Adrenal gland (tissue), 12 donors: ENCODE results near the gene BANF2. TPM values are rescaled to one million over a fixed set of nuclear protein-coding genes. Genes with fewer than 3 reads are reported as not detected.

Source experiments
- DNase-seq, 7 donors: peaks; one replicate each; pipeline ENCODE4 v3.0.0-alpha.2; 2019 to 2020
- H3K27ac ChIP-seq, 5 donors: fragments of 200-600 bp; sonication (generic) in 4 of 5; 1 replicate in 3 of 5; 2 replicates in 2 of 5; pipeline versions ENCODE4 v1.5.1 to v1.8.0; 2016 to 2020; ENCODE audit warnings: mild to moderate bottlenecking in 1 of 5
- H3K27me3 ChIP-seq: fragments of 200-600 bp; 2 replicates; pipeline ENCODE4 v1.8.0; 2021
- H3K36me3 ChIP-seq, 2 donors: fragments of 200-600 bp; replicated peaks in 1 of 2; 1 replicate in 1 of 2; 2 replicates in 1 of 2; pipeline versions ENCODE4 v1.5.1 to v1.8.0; 2018 to 2022
- H3K4me1 ChIP-seq, 2 donors: fragments of 200-600 bp; replicated peaks in 1 of 2; 1 replicate in 1 of 2; 2 replicates in 1 of 2; pipeline versions ENCODE4 v1.5.1 to v1.8.0; 2018 to 2021
- H3K4me3 ChIP-seq, 4 donors: fragments of 200-600 bp; sonication (generic) in 3 of 4; one replicate each; pipeline ENCODE4 v1.5.1; 2016 to 2018
- H3K9me3 ChIP-seq, 3 donors: fragments of 200-600 bp; sonication (generic) in 1 of 3; replicated peaks in 1 of 3; 1 replicate in 2 of 3; 2 replicates in 1 of 3; pipeline versions ENCODE4 v1.5.1 to v1.8.0; 2016 to 2021
- CTCF ChIP-seq, 6 experiments: fragments of 450-650 bp in 4 of 6; fragments of 200-600 bp in 2 of 6; sonication (generic) in 1 of 6; IDR thresholded peaks; 1 replicate in 5 of 6; 2 replicates in 1 of 6; pipeline versions ENCODE4 v1.5.1 to v1.8.0; 2016 to 2021; ENCODE audit warnings: antibody characterized with exemption in 6 of 6, mild to moderate bottlenecking in 2 of 6, moderate library complexity in 1 of 6
- POLR2A ChIP-seq, 2 donors: fragments of 450-650 bp; IDR thresholded peaks; one replicate each; pipeline ENCODE4 v1.6.1; 2017; ENCODE audit warnings: antibody characterized with exemption in 2 of 2, mild to moderate bottlenecking in 2 of 2, moderate library complexity in 1 of 2
- whole genome bisulfite sequencing, 4 donors: extraction: QIAGEN DNeasy Blood & Tissue Kit in 2 of 4; methylation state at CpG; one replicate each; pipeline versions ENCODE4 v1.1.5 to v1.1.7; 2013 to 2017; 5-methylcytosine and 5-hydroxymethylcytosine counted together
- intact Hi-C, 2 donors: fragments of 100-400 bp; cut with DNase I; formaldehyde crosslinking; loops; one replicate each; pipeline versions ENCODE4 v1.14.1 to v1.15.0; 2022 to 2023
- polyA plus RNA-seq, 3 donors: library from polyadenylated mRNA; stranded (reverse); fragments of 200-250 nt in 2 of 3; fragments of 350-450 nt in 1 of 3; fragmentation: Illumina TruSeq in 1 of 3; extraction: RNeasy Lipid Tissue Mini Kit (QIAGEN cat#74804) in 1 of 3; gene quantifications; one replicate each; pipeline ENCODE4 v1.2.3, GENCODE V29; 2013 to 2014
- total RNA-seq, 9 donors: library from RNA; depleted of rRNA in 4 of 9; stranded (reverse); fragments of >200 nt in 4 of 9; fragments of 120-200 nt in 1 of 9; fragmentation: NEBNext Ultra II Directional in 1 of 9; extraction: Animal tissue kit (Norgen Biotek cat#: 25700) in 1 of 9; gene quantifications; one replicate each; pipeline versions ENCODE4 v1.1.0 to v1.2.4, GENCODE V29; 2013 to 2023
- donor health status: healthy with polysubstance abuse.
- donor health status: Bipolar disorder and iron deficiency.
- donor health status: DM: yes; HTN: yes; CAD: no.
- donor health status: DM: no; HTN: no; CAD: no.
- donor health status: DM: no; HTN: no; CAD: no.
- donor health status: DM: yes; HTN: yes; CAD: no.

Gene BANF2
- total and polyA plus RNA-seq, 12 donors: not detected

GRCh38 chr20:17687800-17688199 lies 12.0 kb upstream of the BANF2 start:
- H3K27me3 ChIP-seq: no peaks in the 10 kb centered on the region
- DNase-seq: no peak
- peaks cover 0 to under 1% of the 10 kb centered on the region in 2 donors for H3K4me1 ChIP-seq
- no peaks in the 10 kb centered on the region for H3K36me3 ChIP-seq
- WGBS, 4 donors: 82 to 96% (median 83%) methylated on average over 3 of the region's 3 CpGs
- TF ChIP-seq POLR2A (IDR thresholded peaks at IDR 0.05) (no peak), CTCF (IDR thresholded peaks at IDR 0.05) (no peak)
- intact Hi-C loops: no loop called here
- no peaks in the 10 kb centered on the region for H3K9me3 ChIP-seq
- no peak overlapping the region for H3K27ac ChIP-seq
- no peak overlapping the region for H3K4me3 ChIP-seq

GRCh38 chr20:17688965-17689364 lies 10.8 kb upstream of the BANF2 start:
- H3K27ac ChIP-seq: no peak overlapping the region
- TF ChIP-seq POLR2A (IDR thresholded peaks at IDR 0.05) (no peak), CTCF (IDR thresholded peaks at IDR 0.05) (no peak)
- H3K4me3 ChIP-seq: no peak overlapping the region
- WGBS, 4 donors: 28 to 38% (median 31%) methylated on average over 2 of the region's 2 CpGs
- H3K4me1 ChIP-seq: no peaks in the 10 kb centered on the region
- no peak for DNase-seq
- no peaks in the 10 kb centered on the region for H3K36me3 ChIP-seq
- intact Hi-C loops: no loop called here
- H3K9me3 ChIP-seq: no peaks in the 10 kb centered on the region
- H3K27me3 ChIP-seq: no peaks in the 10 kb centered on the region

- TF ChIP-seq POLR2A (IDR thresholded peaks at IDR 0.05) (no peak), CTCF (IDR thresholded peaks at IDR 0.05) (no peak)
- intact Hi-C loops: no loop called here
Observed at GRCh38 chr20:17690144-17690543, 9.6 kb upstream of the BANF2 start.

GRCh38 chr20:17691758-17692157 lies 8.0 kb upstream of the BANF2 start:
- no peaks in the 10 kb centered on the region for H3K4me1 ChIP-seq
- no peak for DNase-seq
- H3K36me3 ChIP-seq: no peaks in the 10 kb centered on the region
- H3K27ac ChIP-seq: no peak overlapping the region
- TF ChIP-seq CTCF (IDR thresholded peaks at IDR 0.05): no peak
- TF ChIP-seq POLR2A (IDR thresholded peaks at IDR 0.05): no peak
- intact Hi-C loops: no loop called here
- WGBS, 4 donors: 61 to 74% (median 70%) methylated on average over 2 of the region's 2 CpGs
- H3K9me3 ChIP-seq: no peaks in the 10 kb centered on the region
- H3K4me3 ChIP-seq: no peak overlapping the region
- no peaks in the 10 kb centered on the region for H3K27me3 ChIP-seq

More at GRCh38 chr20:17690144-17690543, 9.6 kb upstream of the BANF2 start:
- Histone ChIP-seq H3K4me1 (no peaks in the 10 kb centered on the region), H3K27ac (no peak overlapping the region), H3K9me3 (no peaks in the 10 kb centered on the region), H3K36me3 (no peaks in the 10 kb centered on the region), H3K4me3 (no peak overlapping the region), H3K27me3 (no peaks in the 10 kb centered on the region)
- WGBS, 4 donors: 62 to 80% (median 77%) methylated on average over 2 of the region's 2 CpGs
- DNase-seq: no peak
